Erythroblast (primary cell): ENCODE data around the gene CMSS1.

ENCODE experiments used
- DNase-seq, 2 experiments: peaks; one replicate each; lab custom pipeline; 2025; lab: John Stamatoyannopoulos, UW
- GATA1 ChIP-seq: IDR thresholded peaks from 2 replicates; pipeline ENCODE4 v1.6.1; 2011; ENCODE audit warnings: low read depth, mild to moderate bottlenecking, control low read depth, low read length, moderate library complexity
- POLR2A ChIP-seq: IDR thresholded peaks from 2 replicates; pipeline ENCODE4 v1.6.1; 2011; ENCODE audit warnings: mild to moderate bottlenecking, low read length

Gene CMSS1

DNA sequence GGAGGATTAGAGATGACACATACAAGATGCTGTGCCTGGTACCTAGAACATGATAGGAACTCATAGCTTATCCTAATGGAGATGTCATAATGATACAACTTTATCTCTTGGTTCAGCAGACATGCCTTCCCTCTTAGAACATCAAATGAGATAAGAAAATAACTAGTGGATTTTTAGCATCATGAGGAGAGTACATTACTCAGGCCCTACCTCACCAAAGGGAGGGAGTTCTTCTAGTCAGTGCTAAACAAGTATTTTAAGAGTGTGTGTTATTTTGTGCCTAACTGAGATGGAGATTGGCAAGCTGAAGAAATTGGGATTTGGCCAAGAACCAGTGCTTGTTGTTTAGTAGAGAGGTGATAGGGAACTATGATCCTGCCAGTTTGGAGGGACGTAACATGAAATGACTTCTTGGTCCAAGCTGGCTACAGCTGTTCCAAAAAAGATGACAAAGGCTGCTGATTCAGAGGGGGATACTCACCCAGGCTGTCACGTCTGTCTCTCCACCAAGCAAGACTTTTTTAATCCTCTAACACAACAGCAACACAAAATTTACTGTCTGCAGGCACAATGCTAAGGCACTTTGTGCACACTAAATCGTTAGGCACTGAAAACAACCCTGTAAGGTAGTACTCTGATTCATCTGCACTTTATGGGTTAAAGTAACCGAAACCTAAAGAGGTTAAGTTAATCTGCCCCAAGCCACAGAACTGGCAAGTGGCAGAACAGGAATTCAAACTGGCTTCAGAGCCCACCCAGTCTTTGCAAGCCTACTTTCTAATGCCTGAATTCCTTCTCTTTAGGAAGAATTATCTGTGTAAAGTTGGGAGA lies 126.5 kb downstream of the CMSS1 start:
- no peak for TF ChIP-seq POLR2A
- no peak for TF ChIP-seq GATA1
- peak in 1 of 2 experiments; percentile 43 for DNase-seq

- no peak for TF ChIP-seq GATA1
- TF ChIP-seq POLR2A = no peak
- DNase-seq = no peak
These were observed 127.8 kb downstream of the CMSS1 start for GRCh38 chr3:99945328-99945995.

DNA sequence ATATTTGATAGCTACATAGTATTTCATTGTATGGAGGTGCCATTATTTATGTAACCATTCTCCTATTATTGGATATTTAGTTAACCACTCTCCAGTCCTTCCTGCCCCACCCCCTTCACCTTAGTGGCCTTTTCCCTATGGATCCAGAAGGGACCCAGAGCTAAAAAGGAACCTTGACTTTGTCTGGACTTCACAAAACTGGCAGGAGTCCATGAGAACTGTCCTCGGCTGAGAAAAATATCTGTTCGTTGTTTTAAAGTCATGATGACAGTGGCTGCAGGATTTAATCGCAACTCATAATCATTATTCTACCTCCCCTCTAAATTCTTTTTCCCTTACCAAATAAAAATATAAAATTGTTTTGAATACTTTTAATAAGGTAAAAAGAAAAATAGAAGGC lies 129.7 kb downstream of the CMSS1 start:
- DNase-seq = no peak

DNA sequence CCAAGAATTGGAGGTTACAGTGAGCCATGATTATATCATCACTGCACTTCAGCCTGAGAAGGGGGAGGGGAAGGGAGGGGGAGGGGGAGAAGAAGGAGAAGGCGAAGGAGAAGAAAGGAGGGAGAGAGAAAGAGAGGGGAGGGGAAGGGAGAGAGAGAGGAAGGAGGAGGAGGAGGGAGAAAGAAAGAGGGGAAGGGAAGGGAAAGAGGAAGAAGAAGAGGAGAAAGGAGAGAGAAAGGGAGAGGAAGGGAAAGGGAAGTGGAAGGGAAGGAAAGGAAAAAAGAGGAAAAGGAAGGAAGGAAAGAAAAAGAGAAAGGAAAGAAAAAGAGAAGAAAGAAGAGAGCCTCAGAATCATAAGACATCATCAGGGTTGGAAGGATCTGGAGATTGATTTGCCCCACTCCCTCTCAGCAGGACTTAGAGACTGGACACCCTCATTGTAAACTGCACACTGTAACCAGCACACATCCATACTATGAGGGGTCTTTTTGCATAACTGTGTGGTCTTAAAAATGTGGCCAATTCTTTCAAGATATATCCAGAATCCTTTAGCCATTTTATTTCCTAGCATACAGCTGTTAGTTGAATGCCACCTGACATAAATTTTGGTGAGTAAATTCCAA lies 130.9 kb downstream of the CMSS1 start:
- no peak for TF ChIP-seq POLR2A
- TF ChIP-seq GATA1 = no peak
- no peak for DNase-seq

More for the DNA sequence above, 129.7 kb downstream of the CMSS1 start:
- TF ChIP-seq POLR2A (no peak), GATA1 (no peak)

GRCh38 chr3:99949956-99950670 lies 132.5 kb downstream of the CMSS1 start:
- no peak for DNase-seq
- TF ChIP-seq GATA1 = no peak
- no peak for TF ChIP-seq POLR2A

DNA sequence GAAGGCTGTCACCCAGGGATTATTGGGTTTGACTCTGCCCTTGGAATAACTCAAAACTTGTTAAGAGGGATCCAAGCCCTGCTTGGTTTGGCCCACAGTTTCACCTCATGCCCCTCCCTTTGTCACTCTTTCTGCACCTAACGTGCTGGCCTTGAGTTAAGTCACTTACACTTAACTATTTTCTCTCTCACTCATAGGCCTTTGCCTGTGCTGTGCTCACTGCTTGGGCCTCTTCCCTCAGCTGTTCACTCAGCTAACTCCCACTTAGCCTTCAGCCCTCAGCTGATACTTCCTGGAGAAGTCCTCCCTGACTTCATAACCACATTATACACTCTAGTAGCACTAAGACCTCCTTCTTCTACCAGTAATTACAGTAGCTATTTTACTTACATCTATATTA lies 133.3 kb downstream of the CMSS1 start:
- TF ChIP-seq GATA1 (no peak), POLR2A (no peak)
- DNase-seq = no peak

- no peak for TF ChIP-seq POLR2A
- no peak for TF ChIP-seq GATA1
- DNase-seq = no peak
These were observed 134.0 kb downstream of the CMSS1 start for GRCh38 chr3:99951701-99952100.

DNA sequence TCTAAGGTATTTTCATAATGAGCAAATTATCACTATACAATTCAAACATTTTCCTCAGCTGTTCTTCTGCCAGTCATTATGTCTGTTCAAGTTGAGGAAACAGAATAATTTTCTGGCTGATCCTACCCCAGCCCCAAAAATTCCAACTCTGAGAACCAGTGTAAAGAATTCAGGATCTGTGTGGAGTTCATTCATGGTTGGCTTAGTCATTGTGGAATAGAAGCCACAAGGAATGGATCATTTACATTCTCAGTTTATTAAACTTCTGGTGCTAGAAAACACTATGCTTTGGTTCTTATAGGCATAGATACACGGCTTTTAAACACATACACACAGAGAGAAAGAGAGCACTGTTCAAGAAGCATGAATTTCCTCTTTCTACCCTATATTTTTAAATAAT lies 134.6 kb downstream of the CMSS1 start:
- TF ChIP-seq GATA1 = no peak
- no peak for TF ChIP-seq POLR2A
- DNase-seq = no peak

GRCh38 chr3:99953596-99953995 lies 135.9 kb downstream of the CMSS1 start:
- DNase-seq = peak; percentile 25 to 26
- no peak for TF ChIP-seq POLR2A
- no peak for TF ChIP-seq GATA1

DNA sequence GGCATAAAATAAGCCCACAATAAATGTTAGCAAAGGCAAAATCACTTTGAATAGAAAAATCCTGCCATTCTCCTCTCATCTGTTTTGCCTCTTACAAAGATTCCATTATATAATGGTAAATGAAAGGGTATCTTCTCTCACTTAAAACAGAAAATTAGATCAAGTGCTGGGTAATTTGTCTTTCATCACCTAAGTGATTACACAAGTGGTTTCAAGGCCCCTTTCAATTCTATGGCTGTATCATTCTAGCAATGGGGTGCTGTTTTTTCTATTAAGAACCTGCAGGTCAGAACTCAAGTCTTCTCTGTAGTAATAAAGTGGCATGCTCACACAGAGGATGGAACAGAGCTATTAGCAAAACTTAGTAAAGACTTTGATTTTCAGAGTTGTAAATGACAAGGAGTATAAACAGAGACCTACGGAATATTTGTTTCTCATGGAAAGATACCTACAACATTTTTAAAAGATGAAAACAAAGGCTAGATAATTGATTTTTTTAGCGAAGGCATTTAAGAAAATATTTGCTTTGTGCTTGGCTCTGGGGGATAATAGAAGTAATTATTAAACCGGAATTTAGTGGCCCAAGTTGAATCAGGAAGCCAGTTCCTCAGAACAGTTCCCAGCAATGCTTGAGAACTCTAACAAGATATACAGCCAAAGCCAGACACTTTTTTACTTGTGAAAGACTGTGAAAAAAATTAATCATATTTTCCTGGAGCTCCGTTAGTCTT lies 137.4 kb downstream of the CMSS1 start:
- TF ChIP-seq POLR2A = no peak
- no peak for TF ChIP-seq GATA1
- no peak for DNase-seq

GRCh38 chr3:99955773-99956562 lies 138.3 kb downstream of the CMSS1 start:
- DNase-seq = no peak
- TF ChIP-seq GATA1 (no peak), POLR2A (no peak)

- no peak for TF ChIP-seq POLR2A
- no peak for TF ChIP-seq GATA1
- DNase-seq = no peak
These were observed 139.6 kb downstream of the CMSS1 start for GRCh38 chr3:99957151-99957796.
